C4-2B (cell line): Measurements from ENCODE around the gene ANKRD55.
"Not testable (repeated sequence)": the region's sequence is repeated elsewhere in the genome, so short reads cannot be mapped to it uniquely, and the experiment has no call there.

Experiments
- H3K27ac ChIP-seq: fragments of 450-650 bp; 2 replicates; pipeline ENCODE4 v1.5.1; 2017
- ZFX ChIP-seq: fragments of 450-650 bp; IDR thresholded peaks from 2 replicates; pipeline ENCODE4 v1.6.1; 2017
- TF ChIP-seq, protein P1 (sequence below): fragments of 450-650 bp; conservative IDR thresholded peaks from 2 replicates; pipeline ENCODE4 v1.5.1; 2017; ENCODE audit warnings: mild to moderate bottlenecking

Gene ANKRD55

DNA sequence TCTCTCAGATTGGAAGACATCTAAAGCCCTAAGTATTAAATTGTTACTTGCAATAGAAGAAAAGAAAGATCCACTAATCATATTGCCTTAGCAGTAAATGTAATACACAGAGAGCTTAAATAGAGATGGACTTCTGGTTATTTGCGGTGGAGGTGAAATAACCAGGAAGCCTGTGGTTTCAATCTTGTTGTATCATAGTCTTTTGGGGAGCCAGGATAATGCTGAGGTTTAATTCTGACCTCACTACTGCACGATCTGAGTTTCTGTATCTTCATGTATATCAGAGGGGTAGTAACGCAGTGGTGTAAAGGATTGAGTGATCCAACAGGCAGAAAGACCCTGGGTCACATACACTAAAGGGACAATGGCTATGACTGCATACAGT, 71.7 kb downstream of the ANKRD55 start:
- H3K27ac ChIP-seq: no peak overlapping the region
- TF ChIP-seq, protein P1, sequence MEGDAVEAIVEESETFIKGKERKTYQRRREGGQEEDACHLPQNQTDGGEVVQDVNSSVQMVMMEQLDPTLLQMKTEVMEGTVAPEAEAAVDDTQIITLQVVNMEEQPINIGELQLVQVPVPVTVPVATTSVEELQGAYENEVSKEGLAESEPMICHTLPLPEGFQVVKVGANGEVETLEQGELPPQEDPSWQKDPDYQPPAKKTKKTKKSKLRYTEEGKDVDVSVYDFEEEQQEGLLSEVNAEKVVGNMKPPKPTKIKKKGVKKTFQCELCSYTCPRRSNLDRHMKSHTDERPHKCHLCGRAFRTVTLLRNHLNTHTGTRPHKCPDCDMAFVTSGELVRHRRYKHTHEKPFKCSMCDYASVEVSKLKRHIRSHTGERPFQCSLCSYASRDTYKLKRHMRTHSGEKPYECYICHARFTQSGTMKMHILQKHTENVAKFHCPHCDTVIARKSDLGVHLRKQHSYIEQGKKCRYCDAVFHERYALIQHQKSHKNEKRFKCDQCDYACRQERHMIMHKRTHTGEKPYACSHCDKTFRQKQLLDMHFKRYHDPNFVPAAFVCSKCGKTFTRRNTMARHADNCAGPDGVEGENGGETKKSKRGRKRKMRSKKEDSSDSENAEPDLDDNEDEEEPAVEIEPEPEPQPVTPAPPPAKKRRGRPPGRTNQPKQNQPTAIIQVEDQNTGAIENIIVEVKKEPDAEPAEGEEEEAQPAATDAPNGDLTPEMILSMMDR: no peak
- TF ChIP-seq ZFX: no peak

DNA sequence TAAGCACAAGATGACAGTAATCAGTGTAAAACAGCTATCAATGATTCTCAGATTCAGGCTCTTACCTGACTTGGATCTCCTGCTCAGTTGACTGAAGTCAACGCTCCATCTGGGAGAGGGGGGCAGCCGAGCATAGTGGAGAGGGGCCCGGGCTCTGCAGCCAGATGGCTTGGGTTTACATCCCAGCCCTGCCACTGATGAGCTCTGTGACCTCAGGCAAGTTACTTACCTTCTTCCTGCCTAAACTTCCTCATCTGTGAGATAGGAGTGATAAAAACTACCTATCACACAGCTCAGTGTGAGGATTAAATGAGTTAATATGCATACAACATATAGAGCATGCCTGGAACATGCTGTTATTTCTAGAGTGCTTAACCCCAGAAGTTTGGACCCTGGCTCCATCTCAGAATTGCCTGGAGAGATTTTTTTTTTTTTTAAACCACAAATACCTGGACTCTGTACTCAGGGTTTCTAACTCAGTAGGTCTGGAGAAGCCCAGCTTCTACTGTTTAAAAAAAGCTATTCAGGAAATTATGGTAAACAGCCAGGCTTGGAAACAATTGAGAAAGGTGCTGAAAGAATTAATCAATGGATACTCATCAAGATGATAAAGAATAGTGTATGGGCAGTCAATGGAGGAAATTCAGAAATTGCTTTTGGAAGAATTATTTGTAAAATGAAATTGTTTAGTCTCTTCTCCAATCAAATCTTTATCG, 72.2 kb downstream of the ANKRD55 start:
- TF ChIP-seq ZFX: no peak
- TF ChIP-seq, protein P1: no peak
- no peak overlapping the region for H3K27ac ChIP-seq

DNA sequence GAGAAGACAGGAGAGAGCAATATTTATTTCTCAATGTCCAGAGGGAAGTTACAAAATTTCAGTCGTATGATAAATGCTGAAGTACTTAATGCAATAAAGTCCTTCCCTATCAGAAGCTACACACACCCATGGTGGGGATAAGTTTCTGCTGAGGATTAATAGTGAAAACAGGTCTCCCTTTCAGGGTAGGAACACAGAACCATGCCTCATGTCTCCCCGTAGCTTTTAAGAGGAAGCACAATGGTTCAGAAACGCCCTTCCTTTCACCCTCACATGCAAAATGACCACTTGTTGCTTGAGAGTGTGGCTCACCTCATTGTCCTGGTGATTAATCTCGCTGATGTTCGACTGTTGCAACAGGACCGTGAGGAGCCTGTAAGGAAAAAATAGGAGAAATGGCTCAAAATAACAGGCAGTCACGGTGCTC, 73.6 kb downstream of the ANKRD55 start:
- no peak for TF ChIP-seq ZFX
- TF ChIP-seq, protein P1: no peak
- H3K27ac ChIP-seq: no peak overlapping the region

DNA sequence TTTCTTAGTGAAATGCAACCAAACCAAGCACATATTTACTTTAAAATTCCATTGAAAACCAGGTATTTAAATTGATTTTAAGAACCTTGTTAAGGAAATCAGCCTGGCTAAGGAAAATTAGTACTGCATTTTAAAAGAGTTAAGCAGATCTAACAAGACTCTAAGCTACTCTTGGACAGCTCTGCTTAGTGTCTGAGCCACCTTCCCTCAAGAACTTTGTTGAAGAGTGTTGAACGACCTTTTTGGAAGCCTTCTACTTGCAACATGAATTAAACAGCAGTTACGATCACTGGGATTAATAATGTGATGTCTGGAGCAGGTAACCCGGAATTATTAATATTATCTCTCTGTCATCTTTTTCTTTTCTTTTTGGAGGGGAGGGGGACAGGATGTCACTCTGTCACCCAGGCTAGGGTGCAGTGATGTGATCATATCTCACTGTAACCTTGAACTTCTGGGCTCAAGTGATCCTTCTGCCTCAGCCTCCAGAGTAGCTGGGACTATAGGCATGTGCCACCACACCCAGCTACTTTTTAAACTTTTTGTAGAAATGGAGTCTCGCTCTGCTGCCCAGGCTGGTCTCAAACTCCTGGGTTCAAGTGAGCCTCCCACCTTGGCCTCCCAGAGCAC, 74.7 kb downstream of the ANKRD55 start:
- TF ChIP-seq ZFX: no peak
- TF ChIP-seq, protein P1: no peak
- H3K27ac ChIP-seq: no peak overlapping the region

DNA sequence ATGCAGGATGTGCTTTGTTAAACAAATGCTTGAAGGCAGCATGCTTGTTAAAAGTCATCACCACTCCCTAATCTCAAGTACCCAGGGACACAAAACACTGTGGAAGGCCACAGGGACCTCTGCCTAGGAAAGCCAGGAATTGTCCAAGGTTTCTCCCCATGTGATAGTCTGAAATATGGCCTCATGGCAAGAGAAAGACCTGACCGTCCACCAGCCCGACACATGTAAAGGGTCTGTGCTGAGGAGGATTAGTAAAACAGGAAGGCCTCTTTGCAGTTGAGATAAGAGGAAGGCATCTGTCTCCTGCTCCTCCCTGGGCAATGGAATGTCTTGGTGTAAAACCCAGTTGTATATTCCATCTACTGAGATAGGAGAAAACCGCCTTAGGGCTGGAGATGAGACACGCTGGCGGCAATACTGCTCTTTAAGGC, 75.9 kb downstream of the ANKRD55 start:
- not testable (repeated sequence) for H3K27ac ChIP-seq

DNA sequence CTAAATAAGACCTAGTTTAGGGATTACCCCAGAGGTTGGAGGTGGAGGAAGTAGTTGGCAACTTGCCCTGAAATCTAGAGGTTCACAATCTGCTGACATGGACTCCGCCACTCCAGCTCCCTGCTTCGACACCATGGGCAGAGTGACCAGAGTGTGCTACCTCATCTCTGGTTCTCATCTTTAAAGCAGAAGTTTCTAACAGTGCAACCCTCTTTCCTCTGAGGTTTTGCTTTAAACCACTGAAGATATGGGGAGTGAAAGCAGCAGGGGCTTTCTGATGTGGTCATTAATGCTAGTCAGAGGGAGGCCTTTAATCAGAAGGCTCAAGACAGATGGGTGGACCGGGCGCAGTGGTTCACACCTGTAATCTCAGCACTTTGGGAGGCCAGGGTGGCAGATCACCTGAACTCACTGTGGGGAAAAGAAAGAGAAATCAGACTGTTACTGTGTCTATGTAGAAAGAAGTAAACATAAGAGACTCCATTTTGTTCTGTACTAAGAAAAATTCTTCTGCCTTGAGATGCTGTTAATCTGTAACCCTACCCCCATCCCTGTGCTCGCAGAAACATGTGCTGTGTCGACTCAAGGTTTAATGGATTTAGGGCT, 76.4 kb downstream of the ANKRD55 start:
- not testable (repeated sequence) for H3K27ac ChIP-seq

DNA sequence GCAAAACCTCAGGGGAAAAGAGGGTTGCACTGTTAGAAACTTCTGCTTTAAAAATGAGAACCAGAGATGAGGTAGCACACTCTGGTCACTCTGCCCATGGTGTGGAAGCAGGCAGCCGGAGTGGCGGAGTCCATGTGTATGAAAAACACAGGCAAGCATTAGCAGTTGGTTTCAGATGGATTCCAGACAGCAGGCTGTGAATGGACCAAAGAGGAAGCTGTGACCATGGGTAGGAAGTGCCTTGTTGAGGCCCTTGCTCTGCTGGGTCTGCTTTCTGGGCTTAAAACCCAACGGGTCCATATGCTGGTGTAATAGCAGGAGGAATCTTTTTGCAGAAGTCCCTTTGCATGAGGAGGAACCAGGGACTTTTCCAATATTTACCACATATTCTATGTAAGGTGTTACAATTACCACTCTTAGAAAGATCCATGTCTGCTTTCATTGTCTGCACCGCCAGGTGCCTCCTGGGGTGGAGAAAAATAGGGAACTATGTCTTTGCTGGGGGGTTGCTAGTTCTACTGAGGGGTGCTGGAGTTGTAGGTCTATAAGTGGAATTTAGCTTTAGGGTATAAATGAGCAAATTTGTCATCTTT, 77.0 kb downstream of the ANKRD55 start:
- no peak overlapping the region for H3K27ac ChIP-seq

More for the DNA sequence above, 77.0 kb downstream of the ANKRD55 start:
- TF ChIP-seq, protein P1: no peak
